DMS 273 treated with DMSO at 0.1 percent for 48 hours (cell line): ENCODE measurements around the gene KLHL22.
"Not testable (repeated sequence)": the region's sequence is repeated elsewhere in the genome, so short reads cannot be mapped to it uniquely, and the experiment has no call there.

Source experiments
- DNase-seq: peaks from one replicate; lab custom pipeline; 2025; lab: John Stamatoyannopoulos, UW

The KLHL22 gene

DNA sequence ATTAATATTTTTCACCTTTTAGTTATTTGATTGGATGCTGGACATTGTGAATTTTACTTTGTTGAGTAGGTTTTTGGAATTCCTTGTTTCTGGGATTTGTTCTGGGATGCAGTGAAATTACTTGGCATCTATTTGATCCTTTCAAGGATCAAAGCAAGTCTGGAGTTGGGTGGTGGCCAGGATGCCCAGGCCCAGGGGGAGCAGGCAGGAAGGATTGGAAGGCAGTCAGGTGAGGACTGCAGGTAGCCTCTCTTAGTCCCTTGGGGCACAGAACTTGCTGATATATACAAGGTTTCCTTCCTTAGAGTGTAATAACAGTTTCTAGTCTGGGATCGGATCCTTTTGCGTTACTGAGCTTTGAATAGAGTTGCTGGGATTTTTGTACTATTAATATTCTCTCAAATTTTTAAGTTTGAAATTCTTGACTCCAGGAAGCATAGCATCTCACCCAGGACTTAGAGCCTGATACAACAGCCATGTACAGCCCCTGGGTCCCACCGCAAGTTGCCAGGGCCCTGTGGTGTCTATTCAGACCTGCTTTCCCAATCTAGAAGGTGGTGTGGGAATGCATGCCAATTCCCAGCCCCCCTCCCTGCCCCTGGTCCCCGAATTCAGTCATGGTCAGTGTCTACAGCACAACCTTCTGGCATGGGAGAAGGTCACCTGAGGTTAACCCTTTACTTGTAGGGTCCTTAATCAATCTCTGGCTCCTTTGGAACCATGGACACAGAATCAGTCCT is 95.6 kb downstream of the KLHL22 start:
- DNase-seq, result no peak

- DNase-seq, result no peak
Measured at GRCh38 chr22:20398420-20398819, 97.2 kb downstream of the KLHL22 start.

DNA sequence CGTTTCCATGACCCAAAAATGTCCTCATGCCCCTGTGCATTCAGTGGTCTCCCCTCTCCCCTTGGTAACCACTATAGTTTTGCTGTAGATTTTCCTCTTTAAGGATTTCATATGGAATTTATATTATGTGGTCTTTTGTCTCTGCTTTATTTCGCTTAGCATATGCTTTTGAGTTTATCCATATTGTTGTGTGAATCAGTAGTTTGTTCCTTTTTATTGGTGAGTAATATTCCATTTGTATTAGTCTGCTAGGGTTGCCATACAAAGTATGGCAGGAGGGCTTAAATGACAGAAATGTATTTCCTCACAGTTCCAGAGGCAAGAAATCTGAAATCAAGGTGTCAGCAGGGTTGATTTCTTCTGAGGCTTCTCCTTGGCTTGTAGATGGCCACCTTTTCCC is 98.1 kb downstream of the KLHL22 start:
- no peak for DNase-seq

DNA sequence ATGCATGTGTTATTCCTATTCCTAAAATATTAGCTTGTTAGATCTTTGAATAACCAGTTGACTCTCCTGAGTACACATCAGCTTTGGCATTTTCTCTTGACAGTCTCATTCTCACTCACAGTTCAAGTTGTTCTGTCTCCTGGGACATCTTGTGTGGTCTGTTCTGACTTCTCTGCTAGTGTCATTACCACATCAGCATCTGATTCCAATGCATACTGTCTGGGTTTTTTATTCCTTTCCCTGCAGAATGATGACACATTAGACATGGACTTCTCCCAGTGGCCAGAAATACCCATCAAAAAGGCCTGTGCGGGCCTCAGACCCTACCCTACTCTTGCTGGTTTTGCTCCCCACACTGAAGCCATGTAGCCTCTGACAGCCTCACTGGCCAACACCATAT is 99.0 kb downstream of the KLHL22 start:
- DNase-seq, result no peak

- no peak for DNase-seq
Measured at GRCh38 chr22:20395907-20396287, 99.7 kb downstream of the KLHL22 start.

GRCh38 chr22:20395181-20395906 is 100.3 kb downstream of the KLHL22 start:
- DNase-seq, result no peak

GRCh38 chr22:20393705-20394476 is 101.7 kb downstream of the KLHL22 start, which contains the start of gene ZNF74:
TSS of gene ZNF74 (plus strand) at chr22:20394151. CDS start at chr22:20394629, 478 bp downstream.
- peak; percentile 77 for DNase-seq

DNA sequence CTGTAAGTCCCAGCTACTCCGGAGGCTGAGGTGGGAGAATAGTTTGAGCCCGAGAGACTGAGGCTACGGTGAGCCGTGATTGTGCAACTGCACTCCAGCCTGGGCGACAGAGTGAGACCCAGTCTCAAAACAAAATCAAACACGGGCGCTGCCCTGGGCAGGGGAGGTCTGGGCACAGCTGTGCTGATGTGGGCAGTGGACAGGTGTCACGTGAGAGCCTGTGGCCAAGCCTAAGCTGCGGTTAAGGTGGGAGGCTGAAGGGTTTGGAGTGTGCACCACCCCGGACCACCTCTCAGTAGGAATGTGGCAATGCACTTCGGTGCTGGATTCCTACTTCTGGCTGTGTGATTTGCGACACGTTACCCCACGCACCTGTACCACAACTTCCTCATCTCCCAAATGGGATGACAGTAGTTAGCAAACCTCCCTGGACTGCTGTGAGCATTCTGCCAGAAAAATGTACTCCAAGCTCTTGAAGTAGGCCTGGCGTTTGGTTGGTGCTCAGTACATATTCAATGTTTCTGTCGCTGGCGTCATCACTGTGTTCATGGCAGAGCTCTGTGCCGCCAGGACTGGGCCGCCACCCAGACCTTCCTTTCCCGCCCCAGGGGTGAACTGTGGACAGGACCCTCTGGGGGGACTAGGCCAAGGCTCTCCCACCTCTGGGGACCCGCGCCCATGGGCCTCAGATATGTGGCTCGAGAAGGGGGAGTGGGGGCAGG is 102.5 kb downstream of the KLHL22 start:
- no peak for DNase-seq

GRCh38 chr22:20392365-20392881 is 103.2 kb downstream of the KLHL22 start:
- DNase-seq, result not testable (repeated sequence)
